ENCODE data around the gene LRRC30.
"Not testable (repeated sequence)": the region's sequence is repeated elsewhere in the genome, so short reads cannot be mapped to it uniquely, and the experiment has no call there.

The LRRC30 gene

DNA sequence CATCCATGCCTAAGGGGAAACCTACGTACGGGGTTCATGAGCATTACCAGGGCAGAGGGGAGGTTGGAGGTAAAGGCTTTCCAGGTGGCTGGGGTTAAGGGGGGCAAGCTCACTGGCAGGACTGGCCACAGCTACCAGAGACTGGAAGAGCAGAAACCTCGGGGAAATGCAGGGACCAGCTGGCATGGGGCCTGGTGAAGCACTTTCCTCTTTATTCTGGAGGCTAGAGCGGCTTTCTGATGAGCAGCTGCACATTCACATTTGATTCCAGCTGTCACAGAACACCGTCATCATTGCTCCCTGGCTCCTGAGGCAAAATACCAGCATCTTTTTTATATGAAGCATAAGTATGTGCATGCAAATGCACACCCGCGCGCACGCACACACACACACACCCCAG, 28.7 kb upstream of the LRRC30 start:
- no peak for DNase-seq
- Histone ChIP-seq H3K4me3 (ENCODE audit: low read length) (no peak overlapping the region), H3K9me3 (replicated peaks; ENCODE audit: insufficient read depth, low read length) (no peaks in the 10 kb centered on the region), H4K20me1 (ENCODE audit: insufficient read depth, low read length) (no peaks in the 10 kb centered on the region), H3K79me2 (ENCODE audit: low read length) (no peaks in the 10 kb centered on the region), H3K4me1 (ENCODE audit: low read length) (no peaks in the 10 kb centered on the region), H3K36me3 (replicated peaks; ENCODE audit: insufficient read depth, low read length) (no peaks in the 10 kb centered on the region), H3K9ac (ENCODE audit: low read length) (no peak overlapping the region), H3K9me2 (replicated peaks; ENCODE audit: insufficient read depth, low read length) (no peaks in the 10 kb centered on the region), H3K4me2 (ENCODE audit: low read depth, low read length) (no peak overlapping the region), H2AFZ (ENCODE audit: low read length) (no peak overlapping the region), H3F3A (ENCODE audit: insufficient read depth, low read length) (no peaks in the 10 kb centered on the region), H3K27me3 (replicated peaks; ENCODE audit: insufficient read depth, low read length) (no peaks in the 10 kb centered on the region), H3K27ac (ENCODE audit: low read length) (no peak overlapping the region)
- TF ChIP-seq, protein P1, sequence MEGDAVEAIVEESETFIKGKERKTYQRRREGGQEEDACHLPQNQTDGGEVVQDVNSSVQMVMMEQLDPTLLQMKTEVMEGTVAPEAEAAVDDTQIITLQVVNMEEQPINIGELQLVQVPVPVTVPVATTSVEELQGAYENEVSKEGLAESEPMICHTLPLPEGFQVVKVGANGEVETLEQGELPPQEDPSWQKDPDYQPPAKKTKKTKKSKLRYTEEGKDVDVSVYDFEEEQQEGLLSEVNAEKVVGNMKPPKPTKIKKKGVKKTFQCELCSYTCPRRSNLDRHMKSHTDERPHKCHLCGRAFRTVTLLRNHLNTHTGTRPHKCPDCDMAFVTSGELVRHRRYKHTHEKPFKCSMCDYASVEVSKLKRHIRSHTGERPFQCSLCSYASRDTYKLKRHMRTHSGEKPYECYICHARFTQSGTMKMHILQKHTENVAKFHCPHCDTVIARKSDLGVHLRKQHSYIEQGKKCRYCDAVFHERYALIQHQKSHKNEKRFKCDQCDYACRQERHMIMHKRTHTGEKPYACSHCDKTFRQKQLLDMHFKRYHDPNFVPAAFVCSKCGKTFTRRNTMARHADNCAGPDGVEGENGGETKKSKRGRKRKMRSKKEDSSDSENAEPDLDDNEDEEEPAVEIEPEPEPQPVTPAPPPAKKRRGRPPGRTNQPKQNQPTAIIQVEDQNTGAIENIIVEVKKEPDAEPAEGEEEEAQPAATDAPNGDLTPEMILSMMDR (IDR thresholded peaks at IDR 0.05; ENCODE audit: low read length), result no peak

DNA sequence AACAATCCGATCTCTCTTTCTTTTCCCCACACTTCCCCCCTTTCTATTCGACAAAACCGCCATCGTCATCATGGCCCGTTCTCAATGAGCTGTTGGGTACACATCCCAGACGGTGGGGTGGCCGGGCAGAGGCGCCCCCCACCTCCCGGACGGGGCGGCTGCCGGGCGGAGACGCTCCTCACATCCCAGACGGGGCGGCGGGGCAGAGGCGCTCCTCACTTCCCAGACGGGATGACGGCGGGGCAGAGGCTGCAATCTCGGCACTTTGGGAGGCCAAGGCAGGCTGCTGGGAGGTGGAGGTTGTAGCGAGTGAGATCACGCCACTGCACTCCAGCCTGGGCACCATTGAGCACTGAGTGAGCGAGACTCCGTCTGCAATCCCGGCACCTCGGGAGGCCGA, 27.3 kb upstream of the LRRC30 start:
- DNase-seq; H3K9ac ChIP-seq (ENCODE audit: low read length); H3K79me2 ChIP-seq (ENCODE audit: low read length); H3K27ac ChIP-seq (ENCODE audit: low read length); H2AFZ ChIP-seq (ENCODE audit: low read length); H3K4me1 ChIP-seq (ENCODE audit: low read length); H3K9me2 ChIP-seq (replicated peaks; ENCODE audit: insufficient read depth, low read length); H3K27me3 ChIP-seq (replicated peaks; ENCODE audit: insufficient read depth, low read length); H4K20me1 ChIP-seq (ENCODE audit: insufficient read depth, low read length); H3K36me3 ChIP-seq (replicated peaks; ENCODE audit: insufficient read depth, low read length); H3K9me3 ChIP-seq (replicated peaks; ENCODE audit: insufficient read depth, low read length); H3F3A ChIP-seq (ENCODE audit: insufficient read depth, low read length); H3K4me2 ChIP-seq (ENCODE audit: low read depth, low read length); H3K4me3 ChIP-seq (ENCODE audit: low read length): not testable (repeated sequence)

DNA sequence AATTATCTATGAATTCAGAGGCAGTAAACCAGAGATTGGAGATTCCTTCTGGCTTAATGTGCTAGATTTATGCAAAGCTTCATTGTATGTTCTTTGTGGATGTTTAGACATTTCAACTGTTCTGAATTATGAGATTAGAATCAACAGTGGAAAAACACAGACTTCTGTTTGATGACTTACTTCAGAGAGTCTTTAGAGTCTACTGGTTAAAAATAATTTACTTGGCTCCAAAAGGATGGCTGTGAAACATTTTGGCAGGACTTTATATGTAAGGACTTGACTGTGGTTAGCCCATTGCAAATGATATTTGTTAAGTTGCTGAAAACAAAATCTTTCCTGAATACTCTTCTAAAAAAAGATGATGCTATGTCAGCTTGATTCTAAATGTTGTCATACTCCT, 25.5 kb upstream of the LRRC30 start:
- Histone ChIP-seq H4K20me1 (ENCODE audit: insufficient read depth, low read length) (no peaks in the 10 kb centered on the region), H2AFZ (ENCODE audit: low read length) (no peak overlapping the region), H3K9ac (ENCODE audit: low read length) (no peak overlapping the region), H3K36me3 (replicated peaks; ENCODE audit: insufficient read depth, low read length) (no peaks in the 10 kb centered on the region), H3K4me1 (ENCODE audit: low read length) (no peaks in the 10 kb centered on the region), H3K4me2 (ENCODE audit: low read depth, low read length) (no peak overlapping the region), H3K9me3 (replicated peaks; ENCODE audit: insufficient read depth, low read length) (no peaks in the 10 kb centered on the region), H3K27me3 (replicated peaks; ENCODE audit: insufficient read depth, low read length) (no peaks in the 10 kb centered on the region), H3K9me2 (replicated peaks; ENCODE audit: insufficient read depth, low read length) (no peaks in the 10 kb centered on the region), H3F3A (ENCODE audit: insufficient read depth, low read length) (no peaks in the 10 kb centered on the region), H3K4me3 (ENCODE audit: low read length) (no peak overlapping the region), H3K79me2 (ENCODE audit: low read length) (no peaks in the 10 kb centered on the region), H3K27ac (ENCODE audit: low read length) (no peak overlapping the region)
- TF ChIP-seq, protein P1 (IDR thresholded peaks at IDR 0.05; ENCODE audit: low read length), result no peak
- TF ChIP-seq EZH2 (optimal IDR thresholded peaks at IDR 0.05; ENCODE audit: low read depth, low read length), result no peak
- no peak for DNase-seq

DNA sequence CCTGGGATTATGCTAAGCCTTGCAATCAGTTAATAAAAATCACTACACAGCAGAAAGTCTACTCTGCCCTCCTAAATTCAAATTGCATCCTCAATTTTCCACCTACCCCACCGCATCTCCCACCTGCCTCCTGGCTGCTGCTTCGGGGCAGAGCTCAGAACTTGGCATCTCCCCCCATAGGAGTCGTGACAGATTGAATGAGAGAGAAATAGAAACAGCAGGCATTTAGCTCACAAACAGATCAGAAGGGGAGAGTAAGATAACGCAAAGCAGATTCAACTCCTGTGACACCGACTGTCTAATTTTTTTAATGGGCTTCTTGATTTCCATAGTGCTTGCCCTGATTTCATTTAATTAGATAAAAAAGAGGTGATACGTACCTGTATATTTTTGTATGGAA, 24.7 kb upstream of the LRRC30 start:
- no peak overlapping the region for H2AFZ ChIP-seq (ENCODE audit: low read length)
- no peak overlapping the region for H3K9ac ChIP-seq (ENCODE audit: low read length)
- no peak for DNase-seq
- TF ChIP-seq, protein P1 (IDR thresholded peaks at IDR 0.05; ENCODE audit: low read length), result no peak
- TF ChIP-seq EZH2phosphoT487 (IDR thresholded peaks at IDR 0.05; ENCODE audit: low read length), result no peak
- TF ChIP-seq EZH2 (optimal IDR thresholded peaks at IDR 0.05; ENCODE audit: low read depth, low read length), result no peak
- no peaks in the 10 kb centered on the region for H3K4me1 ChIP-seq (ENCODE audit: low read length)
- no peak overlapping the region for H3K4me2 ChIP-seq (ENCODE audit: low read depth, low read length)
- H3F3A ChIP-seq (ENCODE audit: insufficient read depth, low read length), result no peaks in the 10 kb centered on the region
- no peaks in the 10 kb centered on the region for H3K27me3 ChIP-seq (replicated peaks; ENCODE audit: insufficient read depth, low read length)
- H3K9me2 ChIP-seq (replicated peaks; ENCODE audit: insufficient read depth, low read length), result no peaks in the 10 kb centered on the region
- no peaks in the 10 kb centered on the region for H3K9me3 ChIP-seq (replicated peaks; ENCODE audit: insufficient read depth, low read length)
- H4K20me1 ChIP-seq (ENCODE audit: insufficient read depth, low read length), result no peaks in the 10 kb centered on the region
- H3K79me2 ChIP-seq (ENCODE audit: low read length), result no peaks in the 10 kb centered on the region
- no peak overlapping the region for H3K27ac ChIP-seq (ENCODE audit: low read length)
- H3K36me3 ChIP-seq (replicated peaks; ENCODE audit: insufficient read depth, low read length), result no peaks in the 10 kb centered on the region
- no peak overlapping the region for H3K4me3 ChIP-seq (ENCODE audit: low read length)
